Measurements from ENCODE around the gene RGS16. TPM values are rescaled to one million over a fixed set of nuclear protein-coding genes. Genes with fewer than 3 reads are reported as not detected.
A peak's percentile ranks its signal among the peaks of the same experiment; 100 is the strongest.

RGS16 gene
- total and polyA plus RNA-seq, 4 donors: 0.54 to 2.7 (median 0.83) TPM

DNA sequence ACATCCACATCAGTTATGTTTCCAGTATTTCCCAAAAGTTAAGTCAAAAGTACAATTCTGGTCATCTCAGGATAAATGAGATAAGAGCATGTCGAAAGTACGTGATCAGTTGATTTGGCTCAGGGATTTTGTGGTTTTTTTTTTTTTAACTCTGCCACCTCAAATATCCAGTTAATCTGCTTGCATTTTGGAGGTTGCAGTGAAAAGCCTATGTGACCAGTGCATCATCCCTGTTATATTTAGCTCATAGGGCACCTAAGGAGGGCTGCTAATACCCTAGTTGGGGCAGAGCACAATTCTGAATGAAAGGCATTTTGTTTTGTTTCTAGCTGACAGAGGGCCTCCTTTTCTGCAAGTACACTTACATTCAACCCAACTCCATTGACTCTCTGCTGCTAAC is 31.7 kb upstream of the RGS16 start:
- Histone ChIP-seq H3K36me3 (ENCODE audit: control insufficient read depth in 4 of 4, insufficient read depth in 3 of 4, low read depth in 1 of 4, low read length in 3 of 4) (no peaks in the 10 kb centered on the region), H3K9me3 (ENCODE audit: control insufficient read depth in 4 of 4, low read length in 3 of 4) (no peaks in the 10 kb centered on the region), H3K27me3 (ENCODE audit: control insufficient read depth in 4 of 4, insufficient read depth in 4 of 4, low read length in 3 of 4) (no peaks in the 10 kb centered on the region), H3K27ac (ENCODE audit: low read depth in 1 of 2, low read length in 2 of 2) (peak overlapping the region in 1 of 2 donors; percentile 73), H3K4me1 (ENCODE audit: control insufficient read depth in 4 of 4, insufficient read depth in 4 of 4, low read length in 3 of 4) (peaks cover 2 to 12% (median 5%) of the 10 kb centered on the region in 4 donors), H3K4me3 (ENCODE audit: low read depth in 1 of 3, low read length in 3 of 3) (no peak overlapping the region), H3K9ac (ENCODE audit: low read depth in 1 of 2, low read length in 2 of 2) (no peak overlapping the region)
- WGBS: 40% methylated on average over 2 of the region's 2 CpGs
- no peak for DNase-seq (ENCODE audit: low spot score)
- TF ChIP-seq YY1 (IDR thresholded peaks at IDR 0.05) (no peak), HNF4A (conservative IDR thresholded peaks at IDR 0.05) (peak in 1 of 2 donors; percentile 35), NR2F2 (IDR thresholded peaks at IDR 0.05) (no peak), EGR1 (IDR thresholded peaks at IDR 0.05; ENCODE audit: low read depth in 2 of 2) (no peak), FOXA2 (IDR thresholded peaks at IDR 0.05) (no peak), RXRA (IDR thresholded peaks at IDR 0.05) (peak in 1 of 2 donors; percentile 35)
- TF ChIP-seq, protein P1, sequence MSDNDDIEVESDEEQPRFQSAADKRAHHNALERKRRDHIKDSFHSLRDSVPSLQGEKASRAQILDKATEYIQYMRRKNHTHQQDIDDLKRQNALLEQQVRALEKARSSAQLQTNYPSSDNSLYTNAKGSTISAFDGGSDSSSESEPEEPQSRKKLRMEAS (IDR thresholded peaks at IDR 0.05): no peak
- TF ChIP-seq, protein P2, sequence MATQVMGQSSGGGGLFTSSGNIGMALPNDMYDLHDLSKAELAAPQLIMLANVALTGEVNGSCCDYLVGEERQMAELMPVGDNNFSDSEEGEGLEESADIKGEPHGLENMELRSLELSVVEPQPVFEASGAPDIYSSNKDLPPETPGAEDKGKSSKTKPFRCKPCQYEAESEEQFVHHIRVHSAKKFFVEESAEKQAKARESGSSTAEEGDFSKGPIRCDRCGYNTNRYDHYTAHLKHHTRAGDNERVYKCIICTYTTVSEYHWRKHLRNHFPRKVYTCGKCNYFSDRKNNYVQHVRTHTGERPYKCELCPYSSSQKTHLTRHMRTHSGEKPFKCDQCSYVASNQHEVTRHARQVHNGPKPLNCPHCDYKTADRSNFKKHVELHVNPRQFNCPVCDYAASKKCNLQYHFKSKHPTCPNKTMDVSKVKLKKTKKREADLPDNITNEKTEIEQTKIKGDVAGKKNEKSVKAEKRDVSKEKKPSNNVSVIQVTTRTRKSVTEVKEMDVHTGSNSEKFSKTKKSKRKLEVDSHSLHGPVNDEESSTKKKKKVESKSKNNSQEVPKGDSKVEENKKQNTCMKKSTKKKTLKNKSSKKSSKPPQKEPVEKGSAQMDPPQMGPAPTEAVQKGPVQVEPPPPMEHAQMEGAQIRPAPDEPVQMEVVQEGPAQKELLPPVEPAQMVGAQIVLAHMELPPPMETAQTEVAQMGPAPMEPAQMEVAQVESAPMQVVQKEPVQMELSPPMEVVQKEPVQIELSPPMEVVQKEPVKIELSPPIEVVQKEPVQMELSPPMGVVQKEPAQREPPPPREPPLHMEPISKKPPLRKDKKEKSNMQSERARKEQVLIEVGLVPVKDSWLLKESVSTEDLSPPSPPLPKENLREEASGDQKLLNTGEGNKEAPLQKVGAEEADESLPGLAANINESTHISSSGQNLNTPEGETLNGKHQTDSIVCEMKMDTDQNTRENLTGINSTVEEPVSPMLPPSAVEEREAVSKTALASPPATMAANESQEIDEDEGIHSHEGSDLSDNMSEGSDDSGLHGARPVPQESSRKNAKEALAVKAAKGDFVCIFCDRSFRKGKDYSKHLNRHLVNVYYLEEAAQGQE (IDR thresholded peaks at IDR 0.05): no peak

DNA sequence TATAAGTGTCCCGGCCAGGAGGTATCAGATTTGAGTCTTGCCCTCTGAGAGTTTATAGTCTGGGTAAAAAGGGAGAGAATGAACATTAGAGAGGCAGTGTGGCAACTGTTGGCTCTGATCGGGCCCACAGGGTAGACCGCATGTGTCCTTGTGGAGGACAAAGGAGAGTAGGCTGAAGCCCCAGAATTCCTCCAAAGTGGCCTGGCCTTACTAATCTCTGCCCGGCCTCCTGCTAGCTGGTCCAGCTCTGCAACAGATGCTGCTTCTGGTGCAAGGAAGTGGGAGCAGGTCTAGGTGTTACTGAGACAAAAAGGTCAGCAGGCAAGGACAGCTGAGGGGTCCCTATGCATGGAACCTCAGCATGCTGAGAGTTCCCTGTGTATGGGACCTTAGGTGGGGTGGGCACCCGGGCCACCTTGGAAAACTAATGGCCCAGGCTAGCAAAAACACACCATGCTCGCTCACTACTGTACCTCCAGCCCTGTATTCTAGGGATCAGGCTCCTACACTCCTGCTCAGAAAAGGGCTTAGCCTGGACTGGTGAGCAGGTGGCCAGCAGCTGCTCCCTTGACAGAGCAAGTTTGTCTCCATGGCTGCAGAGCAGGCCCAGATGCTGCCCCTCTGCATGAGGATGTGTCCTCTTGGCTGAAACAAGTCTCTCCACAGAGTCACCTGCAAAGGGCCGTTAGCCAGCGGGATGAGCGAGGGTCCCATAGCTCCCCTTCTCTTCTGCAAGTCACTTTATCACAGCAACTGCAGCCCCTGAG is 30.3 kb upstream of the RGS16 start:
- Histone ChIP-seq H3K27me3 (ENCODE audit: control insufficient read depth in 4 of 4, insufficient read depth in 4 of 4, low read length in 3 of 4) (no peaks in the 10 kb centered on the region), H3K4me3 (ENCODE audit: low read depth in 1 of 3, low read length in 3 of 3) (no peak overlapping the region), H3K9me3 (ENCODE audit: control insufficient read depth in 4 of 4, low read length in 3 of 4) (no peaks in the 10 kb centered on the region), H3K27ac (ENCODE audit: low read depth in 1 of 2, low read length in 2 of 2) (no peak overlapping the region), H3K9ac (ENCODE audit: low read depth in 1 of 2, low read length in 2 of 2) (no peak overlapping the region), H3K4me1 (ENCODE audit: control insufficient read depth in 4 of 4, insufficient read depth in 4 of 4, low read length in 3 of 4) (peaks cover 0 to 10% (median 3%) of the 10 kb centered on the region in 4 donors), H3K36me3 (ENCODE audit: control insufficient read depth in 4 of 4, insufficient read depth in 3 of 4, low read depth in 1 of 4, low read length in 3 of 4) (no peaks in the 10 kb centered on the region)
- no peak for TF ChIP-seq YY1 (IDR thresholded peaks at IDR 0.05)
- DNase-seq (ENCODE audit: low spot score): peak; percentile 28
- 95% methylated on average over 9 of the region's 9 CpGs for WGBS

DNA sequence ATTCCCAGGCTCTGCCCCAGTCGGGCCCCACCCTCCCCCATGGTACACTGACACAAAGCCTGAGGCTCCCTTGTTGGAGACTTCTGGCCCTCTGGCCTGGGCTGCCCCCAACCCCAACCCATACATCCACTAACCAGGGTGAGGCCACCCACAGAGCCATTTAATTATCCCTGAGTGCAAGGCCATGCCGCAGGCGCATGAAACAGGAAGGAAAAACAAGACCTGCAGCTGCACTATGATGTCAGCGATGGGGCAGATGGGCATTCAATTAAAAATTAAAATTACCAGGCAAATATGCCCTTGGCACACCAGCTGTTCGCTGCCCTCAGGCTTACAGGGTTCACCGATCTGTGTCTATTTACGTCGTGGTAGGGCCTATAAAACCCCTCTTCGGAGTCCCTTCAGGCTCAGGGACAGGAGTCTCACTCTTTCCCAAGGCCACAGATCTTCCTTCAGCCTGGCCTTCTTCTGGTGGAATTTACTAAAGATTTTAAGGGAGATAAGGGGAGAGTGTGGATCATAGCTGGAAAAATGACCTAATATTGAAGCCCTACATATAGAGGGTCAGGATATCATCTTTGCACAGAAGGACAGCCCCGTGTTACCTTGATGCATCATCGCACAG is 29.6 kb upstream of the RGS16 start:
- H3K36me3 ChIP-seq (ENCODE audit: control insufficient read depth in 4 of 4, insufficient read depth in 3 of 4, low read depth in 1 of 4, low read length in 3 of 4): no peaks in the 10 kb centered on the region
- H3K9ac ChIP-seq (ENCODE audit: low read depth in 1 of 2, low read length in 2 of 2): no peak overlapping the region
- TF ChIP-seq, protein P3, sequence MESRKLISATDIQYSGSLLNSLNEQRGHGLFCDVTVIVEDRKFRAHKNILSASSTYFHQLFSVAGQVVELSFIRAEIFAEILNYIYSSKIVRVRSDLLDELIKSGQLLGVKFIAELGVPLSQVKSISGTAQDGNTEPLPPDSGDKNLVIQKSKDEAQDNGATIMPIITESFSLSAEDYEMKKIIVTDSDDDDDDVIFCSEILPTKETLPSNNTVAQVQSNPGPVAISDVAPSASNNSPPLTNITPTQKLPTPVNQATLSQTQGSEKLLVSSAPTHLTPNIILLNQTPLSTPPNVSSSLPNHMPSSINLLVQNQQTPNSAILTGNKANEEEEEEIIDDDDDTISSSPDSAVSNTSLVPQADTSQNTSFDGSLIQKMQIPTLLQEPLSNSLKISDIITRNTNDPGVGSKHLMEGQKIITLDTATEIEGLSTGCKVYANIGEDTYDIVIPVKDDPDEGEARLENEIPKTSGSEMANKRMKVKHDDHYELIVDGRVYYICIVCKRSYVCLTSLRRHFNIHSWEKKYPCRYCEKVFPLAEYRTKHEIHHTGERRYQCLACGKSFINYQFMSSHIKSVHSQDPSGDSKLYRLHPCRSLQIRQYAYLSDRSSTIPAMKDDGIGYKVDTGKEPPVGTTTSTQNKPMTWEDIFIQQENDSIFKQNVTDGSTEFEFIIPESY (IDR thresholded peaks at IDR 0.05): no peak
- TF ChIP-seq FOXA1 (IDR thresholded peaks at IDR 0.05) (no peak), EGR1 (IDR thresholded peaks at IDR 0.05; ENCODE audit: low read depth in 2 of 2) (no peak), HNF4G (IDR thresholded peaks at IDR 0.05) (no peak), NR2F2 (IDR thresholded peaks at IDR 0.05) (no peak), GABPA (IDR thresholded peaks at IDR 0.05 in 1 of 2, conservative IDR thresholded peaks at IDR 0.05 in 1 of 2) (no peak), RAD21 (IDR thresholded peaks at IDR 0.05) (no peak), HNF4A (conservative IDR thresholded peaks at IDR 0.05) (no peak), SP1 (IDR thresholded peaks at IDR 0.05) (no peak), JUND (IDR thresholded peaks at IDR 0.05) (no peak)
- TF ChIP-seq, protein P1 (IDR thresholded peaks at IDR 0.05): no peak
- TF ChIP-seq, protein P4, sequence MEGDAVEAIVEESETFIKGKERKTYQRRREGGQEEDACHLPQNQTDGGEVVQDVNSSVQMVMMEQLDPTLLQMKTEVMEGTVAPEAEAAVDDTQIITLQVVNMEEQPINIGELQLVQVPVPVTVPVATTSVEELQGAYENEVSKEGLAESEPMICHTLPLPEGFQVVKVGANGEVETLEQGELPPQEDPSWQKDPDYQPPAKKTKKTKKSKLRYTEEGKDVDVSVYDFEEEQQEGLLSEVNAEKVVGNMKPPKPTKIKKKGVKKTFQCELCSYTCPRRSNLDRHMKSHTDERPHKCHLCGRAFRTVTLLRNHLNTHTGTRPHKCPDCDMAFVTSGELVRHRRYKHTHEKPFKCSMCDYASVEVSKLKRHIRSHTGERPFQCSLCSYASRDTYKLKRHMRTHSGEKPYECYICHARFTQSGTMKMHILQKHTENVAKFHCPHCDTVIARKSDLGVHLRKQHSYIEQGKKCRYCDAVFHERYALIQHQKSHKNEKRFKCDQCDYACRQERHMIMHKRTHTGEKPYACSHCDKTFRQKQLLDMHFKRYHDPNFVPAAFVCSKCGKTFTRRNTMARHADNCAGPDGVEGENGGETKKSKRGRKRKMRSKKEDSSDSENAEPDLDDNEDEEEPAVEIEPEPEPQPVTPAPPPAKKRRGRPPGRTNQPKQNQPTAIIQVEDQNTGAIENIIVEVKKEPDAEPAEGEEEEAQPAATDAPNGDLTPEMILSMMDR (IDR thresholded peaks at IDR 0.05; ENCODE audit: low read depth, low read length, missing input control): no peak
- H3K4me3 ChIP-seq (ENCODE audit: low read depth in 1 of 3, low read length in 3 of 3): no peak overlapping the region
- H3K4me1 ChIP-seq (ENCODE audit: control insufficient read depth in 4 of 4, insufficient read depth in 4 of 4, low read length in 3 of 4): peaks cover 0 to 10% (median 3%) of the 10 kb centered on the region in 4 donors
- H3K9me3 ChIP-seq (ENCODE audit: control insufficient read depth in 4 of 4, low read length in 3 of 4): no peaks in the 10 kb centered on the region
- no peak overlapping the region for H3K27ac ChIP-seq (ENCODE audit: low read depth in 1 of 2, low read length in 2 of 2)
- no peak for DNase-seq (ENCODE audit: low spot score)
- WGBS: 81% methylated on average over 11 of the region's 11 CpGs
- H3K27me3 ChIP-seq (ENCODE audit: control insufficient read depth in 4 of 4, insufficient read depth in 4 of 4, low read length in 3 of 4): no peaks in the 10 kb centered on the region
